ENCODE measurements around the gene ATG9B.
A peak's percentile ranks its signal among the peaks of the same experiment; 100 is the strongest.

ATG9B gene

DNA sequence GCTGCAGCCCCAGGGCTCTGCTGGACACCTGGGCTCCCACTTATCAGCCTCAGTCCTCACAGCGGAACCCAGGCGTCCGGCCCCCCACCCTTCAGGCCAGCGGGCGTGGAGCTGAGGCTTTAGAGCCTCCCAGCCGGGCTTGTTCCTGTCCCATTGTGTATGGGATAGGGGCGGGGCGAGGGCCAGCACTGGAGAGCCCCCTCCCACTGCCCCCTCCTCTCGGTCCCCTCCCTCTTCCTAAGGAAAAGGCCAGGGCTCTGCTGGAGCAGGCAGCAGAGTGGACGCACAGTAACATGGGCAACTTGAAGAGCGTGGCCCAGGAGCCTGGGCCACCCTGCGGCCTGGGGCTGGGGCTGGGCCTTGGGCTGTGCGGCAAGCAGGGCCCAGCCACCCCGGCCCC is 30.8 kb downstream of the ATG9B start:
- no peak overlapping the region for H3K4me3 ChIP-seq (ENCODE audit: low read length)
- TF ChIP-seq, protein P1, sequence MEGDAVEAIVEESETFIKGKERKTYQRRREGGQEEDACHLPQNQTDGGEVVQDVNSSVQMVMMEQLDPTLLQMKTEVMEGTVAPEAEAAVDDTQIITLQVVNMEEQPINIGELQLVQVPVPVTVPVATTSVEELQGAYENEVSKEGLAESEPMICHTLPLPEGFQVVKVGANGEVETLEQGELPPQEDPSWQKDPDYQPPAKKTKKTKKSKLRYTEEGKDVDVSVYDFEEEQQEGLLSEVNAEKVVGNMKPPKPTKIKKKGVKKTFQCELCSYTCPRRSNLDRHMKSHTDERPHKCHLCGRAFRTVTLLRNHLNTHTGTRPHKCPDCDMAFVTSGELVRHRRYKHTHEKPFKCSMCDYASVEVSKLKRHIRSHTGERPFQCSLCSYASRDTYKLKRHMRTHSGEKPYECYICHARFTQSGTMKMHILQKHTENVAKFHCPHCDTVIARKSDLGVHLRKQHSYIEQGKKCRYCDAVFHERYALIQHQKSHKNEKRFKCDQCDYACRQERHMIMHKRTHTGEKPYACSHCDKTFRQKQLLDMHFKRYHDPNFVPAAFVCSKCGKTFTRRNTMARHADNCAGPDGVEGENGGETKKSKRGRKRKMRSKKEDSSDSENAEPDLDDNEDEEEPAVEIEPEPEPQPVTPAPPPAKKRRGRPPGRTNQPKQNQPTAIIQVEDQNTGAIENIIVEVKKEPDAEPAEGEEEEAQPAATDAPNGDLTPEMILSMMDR (IDR thresholded peaks at IDR 0.05; ENCODE audit: insufficient read depth, low read depth, low read length, missing control alignments) = no peak
- DNase-seq (ENCODE audit: low read depth) = no peak

- no peak for DNase-seq (ENCODE audit: low read depth)
- TF ChIP-seq, protein P1 (IDR thresholded peaks at IDR 0.05; ENCODE audit: insufficient read depth, low read depth, low read length, missing control alignments) = no peak
- no peak overlapping the region for H3K4me3 ChIP-seq (ENCODE audit: low read length)
These were observed 31.4 kb downstream of the ATG9B start for GRCh38 chr7:150992833-150993302.

DNA sequence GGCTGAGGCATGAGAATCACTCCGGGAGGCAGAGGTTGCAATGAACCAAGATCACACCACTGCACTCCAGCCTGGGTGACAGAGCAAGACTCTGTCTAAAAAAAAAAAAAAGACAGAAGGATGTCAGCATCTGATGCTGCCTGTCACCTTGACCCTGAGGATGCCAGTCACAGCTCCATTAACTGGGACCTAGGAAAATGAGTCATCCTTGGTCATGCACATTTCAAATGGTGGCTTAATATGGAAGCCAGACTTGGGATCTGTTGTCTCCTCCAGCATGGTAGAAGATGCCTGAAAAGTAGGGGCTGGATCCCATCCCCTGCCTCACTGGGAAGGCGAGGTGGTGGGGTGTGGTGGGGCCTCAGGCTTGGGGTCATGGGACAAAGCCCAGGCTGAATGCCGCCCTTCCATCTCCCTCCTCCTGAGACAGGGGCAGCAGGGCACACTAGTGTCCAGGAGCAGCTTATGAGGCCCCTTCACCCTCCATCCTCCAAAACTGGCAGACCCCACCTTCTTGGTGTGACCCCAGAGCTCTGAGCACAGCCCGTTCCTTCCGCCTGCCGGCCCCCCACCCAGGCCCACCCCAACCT is 32.1 kb downstream of the ATG9B start:
- TF ChIP-seq, protein P1 (IDR thresholded peaks at IDR 0.05; ENCODE audit: insufficient read depth, low read depth, low read length, missing control alignments) = no peak
- H3K4me3 ChIP-seq (ENCODE audit: low read length) = no peak overlapping the region
- no peak for DNase-seq (ENCODE audit: low read depth)

- TF ChIP-seq, protein P1 (IDR thresholded peaks at IDR 0.05; ENCODE audit: insufficient read depth, low read depth, low read length, missing control alignments) = no peak
- DNase-seq (ENCODE audit: low read depth) = peak; percentile 52
These were observed 33.7 kb downstream of the ATG9B start, which contains the start of gene NOS3 for GRCh38 chr7:150990416-150991186. NOS3 (plus strand) TSS chr7:150991017; CDS start chr7:150993804, 2,787 bp downstream.

GRCh38 chr7:150989456-150989855 is 34.8 kb downstream of the ATG9B start:
- TF ChIP-seq, protein P1 (IDR thresholded peaks at IDR 0.05; ENCODE audit: insufficient read depth, low read depth, low read length, missing control alignments) = no peak
- no peak overlapping the region for H3K4me3 ChIP-seq (ENCODE audit: low read length)
- DNase-seq (ENCODE audit: low read depth) = no peak

More at GRCh38 chr7:150990416-150991186, 33.7 kb downstream of the ATG9B start, which contains the start of gene NOS3:
- no peak within 1 kb of the TSS for H3K4me3 ChIP-seq (ENCODE audit: low read length)

GRCh38 chr7:150988230-150989226 is 35.8 kb downstream of the ATG9B start:
- H3K4me3 ChIP-seq (ENCODE audit: low read length) = no peak overlapping the region
- TF ChIP-seq, protein P1 (IDR thresholded peaks at IDR 0.05; ENCODE audit: insufficient read depth, low read depth, low read length, missing control alignments) = peak; percentile 58
- DNase-seq (ENCODE audit: low read depth) = no peak

All from epithelial cell of esophagus (primary cell).